T-helper 1 cell treated with Interleukin-12 subunit alpha and Interleukin-12 subunit beta and Interleukin-4 antibody, amounts not matched to agents 30 μg/mL and 1 μg/mL, for 36 hours (primary cell): ENCODE measurements around the gene IMPG2.
"Not testable (repeated sequence)": the region's sequence is repeated elsewhere in the genome, so short reads cannot be mapped to it uniquely, and the experiment has no call there.

Source experiments
- H3K27ac Mint-ChIP-seq: one replicate; pipeline ENCODE4 v1.8.0; 2021; ENCODE audit warnings: mild to moderate bottlenecking, mixed read lengths
- H3K27me3 Mint-ChIP-seq: one replicate; pipeline ENCODE4 v1.8.0; 2021; ENCODE audit warnings: low read depth, mixed read lengths
- H3K36me3 Mint-ChIP-seq: one replicate; pipeline ENCODE4 v1.8.0; 2021; ENCODE audit warnings: low read depth, mixed read lengths
- H3K4me1 Mint-ChIP-seq: one replicate; pipeline ENCODE4 v1.8.0; 2021; ENCODE audit warnings: low read depth, mixed read lengths
- H3K4me3 Mint-ChIP-seq: one replicate; pipeline ENCODE4 v1.8.0; 2021; ENCODE audit warnings: mild to moderate bottlenecking, moderate library complexity, mixed read lengths
- H3K9me3 Mint-ChIP-seq: one replicate; pipeline ENCODE4 v1.8.0; 2021; ENCODE audit warnings: mixed read lengths

The IMPG2 gene

DNA sequence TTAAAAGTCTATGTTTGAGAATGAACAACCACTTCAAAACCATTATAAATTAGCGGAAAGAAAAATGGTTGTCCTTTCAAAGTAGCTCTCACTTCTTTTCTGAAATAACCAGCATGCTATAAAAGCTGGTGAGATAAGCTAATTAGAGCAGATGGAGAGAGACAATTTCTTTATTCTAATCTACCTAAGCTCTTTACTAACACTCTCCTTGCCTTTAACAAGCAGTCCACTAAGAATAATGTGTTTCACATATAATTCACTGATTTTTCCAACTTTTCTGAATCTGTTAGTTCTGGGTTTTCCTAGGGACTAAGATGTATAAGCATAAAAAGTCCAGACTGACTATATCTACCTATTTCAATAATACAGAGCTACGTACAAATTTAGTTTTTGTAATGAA lies at the start of gene IMPG2:
TSS of gene IMPG2 (minus strand) at position 101 of the 400 bp plus-strand sequence. CDS start 203 bp downstream, outside the sequence.
- H3K9me3 Mint-ChIP-seq: no peaks in the 10 kb centered on the region
- no peak within 1 kb of the TSS for H3K27ac Mint-ChIP-seq
- H3K4me1 Mint-ChIP-seq: no peaks in the 10 kb centered on the region
- H3K4me3 Mint-ChIP-seq: no peak within 1 kb of the TSS
- peaks cover 8% of the 10 kb centered on the region for H3K36me3 Mint-ChIP-seq
- H3K27me3 Mint-ChIP-seq: no peaks in the 10 kb centered on the region

- H3K36me3 Mint-ChIP-seq: peaks cover 47% of the 10 kb centered on the region
- peaks cover 27% of the 10 kb centered on the region for H3K9me3 Mint-ChIP-seq
- no peak overlapping the region for H3K27ac Mint-ChIP-seq
- H3K4me3 Mint-ChIP-seq: no peak overlapping the region
- no peaks in the 10 kb centered on the region for H3K27me3 Mint-ChIP-seq
- no peaks in the 10 kb centered on the region for H3K4me1 Mint-ChIP-seq
Measured at GRCh38 chr3:101362406-101362805, 42.0 kb upstream of the IMPG2 start.

- Mint-ChIP-seq H3K27ac (no peak overlapping the region), H3K4me3 (no peak overlapping the region), H3K4me1 (no peaks in the 10 kb centered on the region), H3K27me3 (no peaks in the 10 kb centered on the region), H3K9me3 (no peaks in the 10 kb centered on the region), H3K36me3 (peaks cover 18% of the 10 kb centered on the region)
Measured at GRCh38 chr3:101351829-101352228, 31.5 kb upstream of the IMPG2 start.

DNA sequence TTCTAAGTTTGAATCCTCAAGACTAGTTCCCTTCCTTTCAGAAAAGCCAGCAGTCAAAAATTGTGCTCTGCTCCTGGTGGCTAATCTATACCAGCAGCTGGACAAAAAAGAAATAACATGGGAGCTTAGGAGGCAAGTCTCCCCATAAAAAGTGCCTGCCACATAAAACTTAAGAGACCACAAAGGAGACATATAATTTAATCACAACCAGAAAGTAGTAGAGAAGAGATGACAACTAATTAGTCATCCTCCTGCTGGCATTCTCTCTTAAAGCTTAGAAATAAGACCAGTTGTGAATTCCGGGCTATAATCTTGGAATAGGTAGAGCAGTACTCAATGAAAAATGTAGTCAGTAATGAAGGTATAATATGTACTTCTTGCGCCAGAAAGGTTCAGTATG lies 20.2 kb upstream of the IMPG2 start:
- H3K27ac Mint-ChIP-seq: no peak overlapping the region
- H3K27me3 Mint-ChIP-seq: no peaks in the 10 kb centered on the region
- H3K4me1 Mint-ChIP-seq: no peaks in the 10 kb centered on the region
- no peak overlapping the region for H3K4me3 Mint-ChIP-seq
- peaks cover 26% of the 10 kb centered on the region for H3K36me3 Mint-ChIP-seq
- H3K9me3 Mint-ChIP-seq: no peaks in the 10 kb centered on the region

- Mint-ChIP-seq H3K4me1 (no peaks in the 10 kb centered on the region), H3K27me3 (no peaks in the 10 kb centered on the region), H3K4me3 (no peak overlapping the region), H3K36me3 (peaks cover 19% of the 10 kb centered on the region), H3K9me3 (no peaks in the 10 kb centered on the region), H3K27ac (no peak overlapping the region)
Measured at GRCh38 chr3:101333883-101334282, 13.5 kb upstream of the IMPG2 start.

GRCh38 chr3:101329016-101329673 lies 8.8 kb upstream of the IMPG2 start:
- Mint-ChIP-seq H3K36me3 (peaks cover 25% of the 10 kb centered on the region), H3K9me3 (no peaks in the 10 kb centered on the region), H3K27me3 (no peaks in the 10 kb centered on the region)

DNA sequence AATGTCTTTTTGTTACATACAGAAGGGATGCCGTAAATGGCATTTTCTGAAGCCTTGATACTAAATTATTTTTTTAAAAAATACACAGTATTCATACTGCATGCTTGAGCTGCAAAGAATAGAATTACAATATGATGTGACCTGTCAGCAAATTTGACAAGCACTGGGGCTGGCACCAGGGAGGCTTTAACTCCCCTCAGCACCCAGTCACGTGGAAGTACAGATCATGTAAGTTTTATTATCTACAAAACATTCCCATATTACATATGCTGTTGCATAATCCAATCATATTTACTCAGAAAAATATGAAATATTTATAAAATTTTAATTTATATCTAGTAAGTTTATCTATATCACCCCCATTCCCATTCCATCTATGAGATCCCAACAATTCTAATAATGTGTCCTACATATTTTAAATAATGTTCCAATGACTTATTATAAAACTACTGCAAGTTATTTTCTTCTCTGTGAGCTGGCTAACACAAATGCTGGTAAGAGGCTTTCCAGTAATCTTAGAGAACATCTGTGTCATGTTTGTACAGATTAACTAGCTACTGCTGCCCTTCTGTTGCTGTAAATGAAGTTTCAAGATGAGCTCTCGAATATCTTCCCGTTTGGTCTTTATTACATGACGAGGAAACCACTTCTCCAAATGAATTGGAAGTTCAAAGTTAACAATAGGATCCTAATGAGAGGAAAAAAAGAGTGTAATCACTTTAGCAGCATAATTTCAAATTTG lies 5.2 kb upstream of the IMPG2 start:
- H3K9me3 Mint-ChIP-seq: no peaks in the 10 kb centered on the region
- no peaks in the 10 kb centered on the region for H3K27me3 Mint-ChIP-seq
- H3K4me3 Mint-ChIP-seq: no peak overlapping the region
- peaks cover 1% of the 10 kb centered on the region for H3K4me1 Mint-ChIP-seq
- no peak overlapping the region for H3K27ac Mint-ChIP-seq
- H3K36me3 Mint-ChIP-seq: peaks cover 22% of the 10 kb centered on the region

More at GRCh38 chr3:101329016-101329673, 8.8 kb upstream of the IMPG2 start:
- peaks cover 1% of the 10 kb centered on the region for H3K4me1 Mint-ChIP-seq
- no peak overlapping the region for H3K4me3 Mint-ChIP-seq
- H3K27ac Mint-ChIP-seq: no peak overlapping the region

DNA sequence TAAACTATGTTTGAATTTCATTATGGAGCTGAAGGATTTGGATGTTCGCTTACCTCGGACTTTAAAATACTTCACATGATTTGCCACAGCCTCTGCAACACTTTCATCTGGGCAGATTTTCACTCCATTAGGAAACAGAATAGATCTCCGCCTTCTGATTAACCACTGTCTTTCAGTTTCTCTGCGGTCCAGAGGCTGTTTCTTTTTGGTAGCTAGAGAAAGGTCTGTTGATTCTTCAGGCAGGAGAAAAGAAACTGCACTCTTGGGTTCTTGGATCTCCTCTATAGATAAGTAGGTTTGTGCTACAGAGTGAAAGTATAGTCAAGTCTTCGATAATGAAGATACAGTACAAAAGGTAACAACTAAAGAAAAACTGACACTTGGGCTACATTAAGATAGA lies 844 bp downstream of the IMPG2 start:
- Mint-ChIP-seq H3K36me3 (peaks cover 8% of the 10 kb centered on the region), H3K27ac (no peak overlapping the region), H3K9me3 (no peaks in the 10 kb centered on the region), H3K4me3 (no peak overlapping the region), H3K27me3 (no peaks in the 10 kb centered on the region), H3K4me1 (no peaks in the 10 kb centered on the region)

DNA sequence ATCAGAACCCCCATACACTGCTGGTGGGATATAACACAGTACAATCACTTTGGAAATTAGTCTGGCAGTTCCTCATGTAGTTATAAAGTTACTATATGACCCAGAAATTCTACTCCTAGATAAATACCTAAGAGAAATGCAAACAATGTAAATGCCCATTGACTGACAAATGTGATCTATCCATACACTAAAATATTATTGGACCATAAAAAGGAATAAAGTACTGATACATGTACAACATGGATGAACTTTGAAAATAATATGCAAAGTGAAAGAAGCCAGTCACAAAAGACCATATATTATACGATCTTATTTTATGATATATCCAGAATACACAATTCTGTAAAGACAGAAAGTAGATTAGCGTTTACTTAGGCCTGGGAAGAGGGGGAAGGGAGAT lies 7.8 kb downstream of the IMPG2 start:
- Mint-ChIP-seq H3K27ac (no peak overlapping the region), H3K9me3 (peaks cover 32% of the 10 kb centered on the region), H3K27me3 (no peaks in the 10 kb centered on the region), H3K4me3 (no peak overlapping the region), H3K36me3 (peaks cover 20% of the 10 kb centered on the region), H3K4me1 (no peaks in the 10 kb centered on the region)

GRCh38 chr3:101311676-101312075 lies 8.7 kb downstream of the IMPG2 start:
- Mint-ChIP-seq H3K27me3 (no peaks in the 10 kb centered on the region), H3K4me1 (no peaks in the 10 kb centered on the region)

GRCh38 chr3:101310978-101311375 lies 9.4 kb downstream of the IMPG2 start:
- Mint-ChIP-seq H3K4me1 (no peaks in the 10 kb centered on the region), H3K4me3 (no peak overlapping the region), H3K27ac (no peak overlapping the region), H3K9me3 (peaks cover 36% of the 10 kb centered on the region), H3K27me3 (no peaks in the 10 kb centered on the region), H3K36me3 (peaks cover 21% of the 10 kb centered on the region)

More at GRCh38 chr3:101311676-101312075, 8.7 kb downstream of the IMPG2 start:
- peaks cover 21% of the 10 kb centered on the region for H3K36me3 Mint-ChIP-seq
- H3K27ac Mint-ChIP-seq: no peak overlapping the region
- H3K4me3 Mint-ChIP-seq: no peak overlapping the region
- peaks cover 36% of the 10 kb centered on the region for H3K9me3 Mint-ChIP-seq

DNA sequence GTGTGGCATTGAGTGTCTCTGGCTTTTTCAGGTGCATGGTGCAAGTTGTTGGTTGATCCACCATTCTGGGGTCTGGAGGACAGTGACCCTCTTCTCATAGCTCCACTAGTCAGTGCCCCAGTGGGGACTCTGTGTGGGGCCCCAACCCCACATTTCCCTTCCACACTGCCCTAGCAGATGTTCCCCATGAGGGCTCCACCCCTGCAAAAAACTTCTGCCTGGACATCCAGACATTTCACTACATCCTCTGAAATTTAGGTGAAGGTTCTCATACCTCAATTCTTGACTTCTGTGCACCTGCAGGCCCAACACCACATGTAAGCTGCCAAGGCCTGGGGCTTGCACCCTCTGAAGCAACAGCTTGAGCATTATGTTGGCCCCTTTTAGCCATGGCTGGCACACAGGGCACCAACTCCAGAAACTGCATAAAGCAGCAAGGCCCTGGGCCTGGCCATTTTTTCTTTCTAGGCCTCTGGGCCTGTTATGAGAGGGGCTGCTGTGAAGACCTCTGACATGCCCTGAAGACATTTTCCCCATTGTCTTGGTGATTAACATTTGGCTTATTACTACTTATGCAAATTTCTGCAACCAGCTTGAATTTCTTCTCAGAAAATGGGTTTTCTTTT lies 12.1 kb downstream of the IMPG2 start:
- H3K27ac Mint-ChIP-seq, H3K27me3 Mint-ChIP-seq, H3K4me3 Mint-ChIP-seq, H3K4me1 Mint-ChIP-seq: not testable (repeated sequence)
- H3K9me3 Mint-ChIP-seq: peaks cover 36% of the 10 kb centered on the region
- peaks cover 21% of the 10 kb centered on the region for H3K36me3 Mint-ChIP-seq

- H3K36me3 Mint-ChIP-seq: peaks cover 17% of the 10 kb centered on the region
Measured at GRCh38 chr3:101303836-101304235, 16.5 kb downstream of the IMPG2 start.

DNA sequence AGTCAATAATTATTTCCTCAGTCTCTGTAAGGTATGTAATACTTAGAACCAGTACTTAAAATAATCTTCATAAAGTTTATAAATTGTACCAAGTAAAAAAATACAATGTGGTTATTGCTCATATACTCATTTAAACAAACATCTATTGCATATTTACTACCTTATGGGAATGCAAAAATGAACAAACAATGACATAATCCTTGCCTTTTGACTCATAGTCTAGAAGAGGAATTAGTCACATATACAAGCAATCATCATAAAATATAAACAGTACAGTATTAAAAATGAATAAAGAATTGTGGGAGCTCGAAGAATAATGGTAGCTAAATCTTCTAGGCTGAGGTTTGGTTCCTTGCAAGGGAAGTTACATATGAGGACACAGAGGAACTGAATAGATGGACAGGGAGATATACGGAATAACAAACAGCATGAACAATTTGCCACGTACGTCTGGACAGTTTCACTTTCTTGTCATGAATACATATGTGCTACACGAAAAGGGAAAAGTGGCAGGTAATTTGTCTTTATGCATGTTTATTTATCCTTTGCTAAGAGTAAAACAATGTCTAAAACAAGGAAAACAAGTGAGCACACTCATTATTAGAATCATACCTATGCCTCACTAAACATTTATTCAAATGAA lies 17.2 kb downstream of the IMPG2 start:
- Mint-ChIP-seq H3K9me3 (peaks cover 29% of the 10 kb centered on the region), H3K4me3 (no peak overlapping the region), H3K27me3 (no peaks in the 10 kb centered on the region), H3K27ac (no peak overlapping the region), H3K36me3 (peaks cover 14% of the 10 kb centered on the region), H3K4me1 (no peaks in the 10 kb centered on the region)

More at GRCh38 chr3:101303836-101304235, 16.5 kb downstream of the IMPG2 start:
- peaks cover 30% of the 10 kb centered on the region for H3K9me3 Mint-ChIP-seq
- no peaks in the 10 kb centered on the region for H3K4me1 Mint-ChIP-seq
- H3K27me3 Mint-ChIP-seq: no peaks in the 10 kb centered on the region
- H3K4me3 Mint-ChIP-seq: no peak overlapping the region
- no peak overlapping the region for H3K27ac Mint-ChIP-seq
